NB4 (cell line): ENCODE results near the gene OPALIN.

ENCODE experiments used
- DNase-seq: peaks from one replicate; pipeline ENCODE4 v3.0.0; 2010; ENCODE audit warnings: low read depth
- H3K4me3 ChIP-seq: one replicate; pipeline ENCODE4 v1.5.1; 2011; ENCODE audit warnings: mild to moderate bottlenecking, low read depth, low read length, moderate library complexity
- MYC ChIP-seq: IDR thresholded peaks from 2 replicates; pipeline ENCODE4 v1.6.1; 2011; ENCODE audit warnings: low read depth, low read length
- POLR2A ChIP-seq: IDR thresholded peaks from 2 replicates; pipeline ENCODE4 v1.6.1; 2011; ENCODE audit warnings: mild to moderate bottlenecking; ENCODE audit not compliant: insufficient read length; ENCODE audit errors: extremely low read depth
- TF ChIP-seq, protein P1 (sequence below): IDR thresholded peaks from 2 replicates; pipeline ENCODE4 v1.6.1; 2011; ENCODE audit warnings: low read depth, low read length
- TF ChIP-seq, protein P2 (sequence below): IDR thresholded peaks from one replicate; pipeline ENCODE4 v1.5.1; 2012; ENCODE audit warnings: low read depth, low read length

OPALIN gene

DNA sequence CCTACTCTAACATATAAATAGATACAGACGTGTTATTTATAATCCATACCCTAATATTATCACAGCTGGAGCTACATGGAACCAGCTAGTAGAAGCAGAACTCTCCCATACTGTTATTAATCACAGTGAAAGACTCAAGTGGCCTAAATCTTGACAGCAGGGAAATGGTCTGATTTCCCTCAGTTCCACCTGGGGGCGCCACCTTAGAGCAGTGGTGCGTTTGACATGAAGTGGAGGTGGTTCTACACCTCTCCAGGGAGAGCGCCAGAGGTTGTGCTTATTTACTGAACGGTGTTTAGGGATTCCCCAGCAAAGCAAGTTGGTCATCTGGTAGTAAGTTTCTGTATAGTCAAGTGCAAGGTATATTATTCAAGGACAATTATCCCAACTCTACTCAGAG lies 37.0 kb downstream of the OPALIN start:
- DNase-seq, result no peak
- TF ChIP-seq, protein P1, sequence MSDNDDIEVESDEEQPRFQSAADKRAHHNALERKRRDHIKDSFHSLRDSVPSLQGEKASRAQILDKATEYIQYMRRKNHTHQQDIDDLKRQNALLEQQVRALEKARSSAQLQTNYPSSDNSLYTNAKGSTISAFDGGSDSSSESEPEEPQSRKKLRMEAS, result no peak
- TF ChIP-seq, protein P2, sequence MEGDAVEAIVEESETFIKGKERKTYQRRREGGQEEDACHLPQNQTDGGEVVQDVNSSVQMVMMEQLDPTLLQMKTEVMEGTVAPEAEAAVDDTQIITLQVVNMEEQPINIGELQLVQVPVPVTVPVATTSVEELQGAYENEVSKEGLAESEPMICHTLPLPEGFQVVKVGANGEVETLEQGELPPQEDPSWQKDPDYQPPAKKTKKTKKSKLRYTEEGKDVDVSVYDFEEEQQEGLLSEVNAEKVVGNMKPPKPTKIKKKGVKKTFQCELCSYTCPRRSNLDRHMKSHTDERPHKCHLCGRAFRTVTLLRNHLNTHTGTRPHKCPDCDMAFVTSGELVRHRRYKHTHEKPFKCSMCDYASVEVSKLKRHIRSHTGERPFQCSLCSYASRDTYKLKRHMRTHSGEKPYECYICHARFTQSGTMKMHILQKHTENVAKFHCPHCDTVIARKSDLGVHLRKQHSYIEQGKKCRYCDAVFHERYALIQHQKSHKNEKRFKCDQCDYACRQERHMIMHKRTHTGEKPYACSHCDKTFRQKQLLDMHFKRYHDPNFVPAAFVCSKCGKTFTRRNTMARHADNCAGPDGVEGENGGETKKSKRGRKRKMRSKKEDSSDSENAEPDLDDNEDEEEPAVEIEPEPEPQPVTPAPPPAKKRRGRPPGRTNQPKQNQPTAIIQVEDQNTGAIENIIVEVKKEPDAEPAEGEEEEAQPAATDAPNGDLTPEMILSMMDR, result peak; percentile 17
- H3K4me3 ChIP-seq, result no peak overlapping the region

DNA sequence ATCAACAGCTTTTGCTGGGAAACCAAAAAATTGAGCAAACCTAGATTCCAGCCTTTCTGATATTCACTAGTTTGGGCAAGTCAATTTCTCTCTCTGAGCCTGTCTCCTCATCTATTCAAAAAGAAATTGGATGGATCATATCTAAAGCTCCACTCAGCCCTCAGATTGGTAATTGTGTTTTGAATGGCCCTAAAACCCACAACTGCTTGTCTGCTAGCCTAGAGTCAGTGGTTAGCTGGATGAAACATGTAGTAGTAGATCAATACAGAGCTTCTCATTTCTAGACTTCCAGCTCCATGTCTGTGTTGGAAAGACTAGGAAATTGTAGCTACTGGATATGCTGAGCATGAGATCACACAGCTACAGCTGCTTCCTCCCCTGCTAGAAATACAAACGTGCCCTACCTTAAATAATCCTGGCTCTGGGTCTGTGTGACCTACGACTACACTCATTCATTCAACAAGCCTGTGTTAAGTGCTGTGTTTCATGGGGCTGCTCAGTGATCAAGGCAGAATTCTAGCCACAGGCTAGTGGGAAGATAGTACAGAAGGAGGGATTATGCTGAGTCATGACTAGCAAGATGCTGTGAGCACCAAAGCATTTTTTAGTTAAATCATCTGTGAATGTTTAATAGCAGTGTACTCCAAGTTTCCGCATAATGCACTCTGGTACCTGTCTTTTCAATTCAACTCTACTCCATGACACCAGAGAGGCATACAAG lies 38.9 kb downstream of the OPALIN start:
- no peak for DNase-seq
- H3K4me3 ChIP-seq, result no peak overlapping the region
- no peak for TF ChIP-seq MYC

DNA sequence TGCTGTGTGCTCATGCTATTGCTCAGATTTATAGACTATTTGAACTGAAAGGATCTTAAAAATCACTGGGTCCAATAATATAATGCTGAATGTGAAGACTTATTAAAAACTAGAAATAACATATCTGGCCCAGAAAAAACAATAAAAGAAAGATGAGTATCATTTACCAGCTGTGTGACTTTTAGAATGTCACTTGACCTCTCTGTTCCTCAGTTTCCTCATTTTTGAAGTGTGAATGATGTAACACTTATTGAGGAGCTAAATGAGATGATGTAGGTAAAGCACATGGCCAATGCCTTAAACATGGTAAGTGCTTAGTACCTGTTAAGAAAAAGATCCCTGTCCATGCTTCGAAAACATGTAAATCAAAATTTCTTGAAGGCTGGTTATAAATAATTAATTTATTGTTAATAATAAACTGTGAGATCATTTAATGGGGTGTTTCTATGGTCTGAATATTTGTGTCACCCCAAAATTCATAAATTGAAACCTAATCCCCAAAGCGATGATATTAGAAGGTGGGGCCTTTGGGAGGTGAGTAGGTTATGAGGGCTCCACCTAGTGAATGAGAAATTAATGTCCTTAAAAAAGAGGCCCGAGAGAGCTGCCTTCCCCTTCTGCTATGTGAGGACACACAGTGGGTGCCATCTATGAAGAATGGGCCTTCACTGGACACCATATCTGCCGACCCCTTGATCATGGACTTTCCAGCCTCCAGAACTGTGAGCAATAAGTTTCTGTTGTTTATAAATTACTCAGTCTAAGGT lies 41.6 kb downstream of the OPALIN start:
- no peak for DNase-seq
- no peak overlapping the region for H3K4me3 ChIP-seq
- TF ChIP-seq MYC, result no peak
- no peak for TF ChIP-seq POLR2A
- TF ChIP-seq, protein P2, result no peak
- TF ChIP-seq, protein P1, result no peak

DNA sequence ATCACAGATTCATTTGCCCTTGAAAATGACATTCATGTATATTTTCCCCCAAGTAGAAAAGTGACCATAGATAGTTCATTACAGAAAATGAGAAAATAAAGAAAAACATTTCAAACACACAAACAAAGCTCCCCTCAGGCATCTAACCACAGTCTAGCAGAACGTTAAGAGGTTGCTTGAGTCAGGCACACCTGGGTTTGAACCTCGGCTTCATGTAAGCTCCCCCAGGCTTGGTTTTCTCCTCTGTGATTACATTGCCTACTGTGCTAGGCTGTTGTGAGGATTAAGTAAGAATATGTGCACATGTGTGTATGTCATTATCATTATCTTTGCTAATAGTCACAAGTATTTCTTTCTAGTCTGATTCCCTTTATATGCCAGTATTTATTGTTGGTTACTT lies 45.5 kb downstream of the OPALIN start:
- DNase-seq, result no peak
- no peak overlapping the region for H3K4me3 ChIP-seq
- no peak for TF ChIP-seq POLR2A
- TF ChIP-seq, protein P2, result no peak
- no peak for TF ChIP-seq MYC
- TF ChIP-seq, protein P1, result no peak

DNA sequence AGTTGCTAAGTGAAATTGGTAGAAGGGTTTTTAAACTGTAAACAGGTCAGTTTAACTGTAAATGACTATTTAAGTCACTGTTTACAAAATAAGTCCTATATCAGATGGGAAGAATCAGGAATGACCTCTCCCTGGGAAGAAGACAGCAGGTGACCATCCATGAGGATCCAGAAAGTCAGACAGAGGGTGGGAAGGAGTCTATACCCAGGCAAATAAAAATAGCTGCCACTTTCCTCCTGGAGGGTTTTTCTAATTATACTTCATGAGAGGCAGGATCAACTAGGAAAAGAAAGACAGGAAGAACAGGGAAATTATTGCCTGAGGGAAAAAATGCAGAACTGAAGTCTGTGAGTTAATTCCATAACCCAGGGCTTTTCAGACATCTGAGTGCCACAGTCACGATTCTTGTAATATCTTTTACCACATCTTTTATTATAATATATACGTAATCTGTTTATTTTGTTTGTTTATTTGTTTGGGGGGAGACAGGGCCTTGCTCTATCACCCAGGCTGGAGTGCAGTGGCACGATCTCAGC lies 47.6 kb downstream of the OPALIN start:
- TF ChIP-seq POLR2A, result no peak
- TF ChIP-seq, protein P1, result no peak
- no peak for TF ChIP-seq MYC

DNA sequence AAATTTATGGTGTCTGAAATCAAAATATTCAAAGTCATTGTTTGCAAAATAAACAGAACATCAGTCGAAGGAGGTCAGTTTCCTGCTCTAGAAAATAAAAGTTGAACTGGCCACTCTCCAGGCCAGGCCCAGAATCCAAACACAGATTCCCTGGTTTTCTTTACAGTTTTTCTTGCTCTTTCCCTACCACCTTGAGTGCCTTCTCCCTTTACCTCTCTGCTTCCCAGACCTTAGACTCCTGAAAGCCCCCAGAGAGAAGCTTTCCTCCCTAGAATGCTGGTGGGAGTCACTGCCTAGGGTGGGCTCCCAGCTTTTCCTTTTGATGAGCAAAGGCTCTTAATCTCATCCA lies 48.5 kb downstream of the OPALIN start:
- no peak overlapping the region for H3K4me3 ChIP-seq
- no peak for DNase-seq
- TF ChIP-seq, protein P2, result no peak
- TF ChIP-seq, protein P1, result no peak
- TF ChIP-seq MYC (no peak), POLR2A (no peak)

More for the DNA sequence above, 47.6 kb downstream of the OPALIN start:
- DNase-seq, result no peak
- H3K4me3 ChIP-seq, result no peak overlapping the region
